ENCODE measurements around the gene KANSL1. TPM values are rescaled to one million over a fixed set of nuclear protein-coding genes. Genes with fewer than 3 reads are reported as not detected.
"Not testable (repeated sequence)": the region's sequence is repeated elsewhere in the genome, so short reads cannot be mapped to it uniquely, and the experiment has no call there.

KANSL1 gene
- total RNA-seq, 1 experiment from 2014 or later: 67.1 TPM

DNA sequence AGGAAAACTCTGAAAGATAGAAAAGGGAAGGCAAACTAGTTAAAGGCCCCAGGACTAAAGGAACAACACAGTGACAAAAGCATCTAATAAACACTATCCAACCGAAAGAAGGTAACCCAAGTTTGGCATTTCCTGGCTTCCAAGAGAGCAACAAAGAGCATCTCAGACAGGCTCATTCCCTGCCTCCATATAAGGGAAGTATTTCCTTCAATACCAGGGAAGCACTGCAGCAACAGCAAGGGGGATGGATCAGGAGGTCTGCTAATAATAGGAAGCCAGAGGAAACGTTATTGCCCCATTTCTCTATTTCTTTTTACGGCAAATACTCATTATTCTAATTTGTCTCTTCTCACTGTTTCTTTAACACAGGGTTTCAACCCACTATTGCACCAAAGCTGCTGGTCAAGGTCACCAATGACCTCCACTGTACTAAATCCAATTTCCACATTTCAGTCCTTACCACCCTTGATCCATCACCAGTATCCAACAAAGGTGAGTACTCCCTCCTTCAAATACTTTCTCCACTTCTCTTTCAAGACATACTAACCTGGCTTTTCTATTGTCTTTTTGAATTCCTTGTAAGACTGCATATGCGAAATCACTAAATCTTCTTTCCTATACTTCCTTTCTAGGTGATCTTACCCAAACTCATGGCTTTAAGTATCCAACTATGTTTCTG lies 86.1 kb downstream of the KANSL1 start:
- H3K4me1 Mint-ChIP-seq (ENCODE audit: insufficient read depth, unreplicated experiment): peaks cover 42% of the 10 kb centered on the region
- TF ChIP-seq, protein P1, sequence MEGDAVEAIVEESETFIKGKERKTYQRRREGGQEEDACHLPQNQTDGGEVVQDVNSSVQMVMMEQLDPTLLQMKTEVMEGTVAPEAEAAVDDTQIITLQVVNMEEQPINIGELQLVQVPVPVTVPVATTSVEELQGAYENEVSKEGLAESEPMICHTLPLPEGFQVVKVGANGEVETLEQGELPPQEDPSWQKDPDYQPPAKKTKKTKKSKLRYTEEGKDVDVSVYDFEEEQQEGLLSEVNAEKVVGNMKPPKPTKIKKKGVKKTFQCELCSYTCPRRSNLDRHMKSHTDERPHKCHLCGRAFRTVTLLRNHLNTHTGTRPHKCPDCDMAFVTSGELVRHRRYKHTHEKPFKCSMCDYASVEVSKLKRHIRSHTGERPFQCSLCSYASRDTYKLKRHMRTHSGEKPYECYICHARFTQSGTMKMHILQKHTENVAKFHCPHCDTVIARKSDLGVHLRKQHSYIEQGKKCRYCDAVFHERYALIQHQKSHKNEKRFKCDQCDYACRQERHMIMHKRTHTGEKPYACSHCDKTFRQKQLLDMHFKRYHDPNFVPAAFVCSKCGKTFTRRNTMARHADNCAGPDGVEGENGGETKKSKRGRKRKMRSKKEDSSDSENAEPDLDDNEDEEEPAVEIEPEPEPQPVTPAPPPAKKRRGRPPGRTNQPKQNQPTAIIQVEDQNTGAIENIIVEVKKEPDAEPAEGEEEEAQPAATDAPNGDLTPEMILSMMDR (IDR thresholded peaks at IDR 0.05; ENCODE audit: unreplicated experiment): no peak
- H3K27me3 Mint-ChIP-seq (ENCODE audit: insufficient read depth, unreplicated experiment): no peaks in the 10 kb centered on the region
- DNase-seq (ENCODE audit: unreplicated experiment): no peak
- H3K36me3 Mint-ChIP-seq (ENCODE audit: insufficient read depth, unreplicated experiment): peaks cover 7% of the 10 kb centered on the region
- peak overlapping the region; percentile 2 for H3K27ac Mint-ChIP-seq (ENCODE audit: low read depth, unreplicated experiment)
- CTCF ChIA-PET: interaction anchor here (0.8 kb wide), 1 partner anchor 16 kb away, joined by 4 read pairs; no protein-coding TSS in a partner anchor
- H3K9me3 Mint-ChIP-seq (ENCODE audit: unreplicated experiment): no peaks in the 10 kb centered on the region
- POLR2A ChIA-PET: no interaction called here
- intact Hi-C loops (cut with micrococcal nuclease): no loop called here
- no TSS peak for BruUV-seq (replicated peaks)
- no peak overlapping the region for H3K4me3 Mint-ChIP-seq (ENCODE audit: unreplicated experiment)

DNA sequence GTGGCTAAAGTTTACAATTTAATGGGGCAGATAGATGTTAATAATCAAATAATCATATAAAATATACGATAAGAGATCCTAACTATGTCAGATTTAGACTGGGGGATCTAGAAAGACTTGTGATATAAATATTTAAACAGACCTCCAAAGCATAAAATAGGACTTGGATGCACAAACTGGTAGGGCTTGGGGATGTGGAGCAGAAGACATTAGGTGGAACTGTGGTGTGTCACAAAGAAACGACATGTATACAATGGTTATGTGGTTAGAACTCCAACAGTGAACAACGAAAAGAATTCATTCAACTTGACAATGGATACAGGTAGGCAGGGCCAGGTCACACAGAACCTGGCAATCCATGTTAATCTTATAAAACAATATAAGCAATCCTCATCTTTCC lies 90.4 kb downstream of the KANSL1 start:
- ChIA-PET POLR2A (interaction anchor here (1.8 to 2.5 kb wide), 2 partner anchors 9 to 90 kb away, joined by 3 to 7 read pairs; partner anchors contain the start of gene KANSL1), CTCF (interaction anchor here (0.7 to 1.0 kb wide), 2 partner anchors 11 to 14 kb away, joined by 3 read pairs; no protein-coding TSS in a partner anchor)

DNA sequence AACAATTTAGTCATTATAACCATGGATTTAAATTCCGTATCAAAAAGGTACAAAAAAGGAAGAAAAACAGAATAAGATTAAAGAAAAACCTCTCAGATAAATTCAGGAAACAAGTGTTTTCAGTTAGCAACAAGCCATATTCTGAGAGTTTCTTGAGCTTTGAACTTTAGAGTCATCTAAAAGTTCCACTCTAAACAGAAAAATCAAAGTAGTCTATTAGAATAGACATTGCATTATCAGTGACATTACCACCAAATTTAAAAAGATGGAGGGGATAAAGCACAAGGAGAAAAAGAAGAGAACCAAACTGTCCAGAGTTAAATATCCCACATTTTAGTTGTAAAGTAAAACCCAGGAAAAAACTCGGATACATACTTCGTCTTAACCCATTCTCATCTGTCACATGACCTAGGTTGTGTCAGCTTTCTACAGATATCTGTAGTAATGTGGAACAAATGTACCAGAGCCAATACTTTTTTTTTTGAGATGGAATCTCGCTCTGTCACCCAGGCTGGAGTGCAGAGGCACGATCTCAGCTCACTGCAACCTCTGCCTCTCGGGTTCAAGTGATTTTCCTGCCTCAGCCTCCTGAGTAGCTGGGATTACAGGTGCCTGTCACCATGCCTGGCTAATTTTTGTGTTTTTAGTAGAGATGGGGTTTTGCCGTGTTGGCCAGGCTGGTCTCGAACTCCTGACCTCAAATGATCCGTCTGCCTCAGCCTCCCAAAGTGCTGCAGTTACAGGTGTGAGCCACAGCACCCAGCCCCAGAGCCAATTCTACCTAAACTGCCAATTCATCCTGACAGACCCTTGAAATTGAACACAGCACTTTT lies 91.2 kb downstream of the KANSL1 start:
- POLR2A ChIA-PET: interaction anchor here (0.8 to 5.3 kb wide), 4 partner anchors 8 to 39 kb away, joined by 3 to 34 read pairs (median 3); no protein-coding TSS in a partner anchor
- H3K4me3 Mint-ChIP-seq (ENCODE audit: unreplicated experiment): not testable (repeated sequence)

More for the DNA sequence above, 90.4 kb downstream of the KANSL1 start:
- BruUV-seq (replicated peaks); H3K4me3 Mint-ChIP-seq (ENCODE audit: unreplicated experiment); H3K36me3 Mint-ChIP-seq (ENCODE audit: insufficient read depth, unreplicated experiment); intact Hi-C loops (cut with micrococcal nuclease); H3K27me3 Mint-ChIP-seq (ENCODE audit: insufficient read depth, unreplicated experiment); H3K9me3 Mint-ChIP-seq (ENCODE audit: unreplicated experiment); DNase-seq (ENCODE audit: unreplicated experiment): not testable (repeated sequence)
- Mint-ChIP-seq H3K27ac (ENCODE audit: low read depth, unreplicated experiment) (peak overlapping the region; percentile 83), H3K4me1 (ENCODE audit: insufficient read depth, unreplicated experiment) (peaks cover 46% of the 10 kb centered on the region)

DNA sequence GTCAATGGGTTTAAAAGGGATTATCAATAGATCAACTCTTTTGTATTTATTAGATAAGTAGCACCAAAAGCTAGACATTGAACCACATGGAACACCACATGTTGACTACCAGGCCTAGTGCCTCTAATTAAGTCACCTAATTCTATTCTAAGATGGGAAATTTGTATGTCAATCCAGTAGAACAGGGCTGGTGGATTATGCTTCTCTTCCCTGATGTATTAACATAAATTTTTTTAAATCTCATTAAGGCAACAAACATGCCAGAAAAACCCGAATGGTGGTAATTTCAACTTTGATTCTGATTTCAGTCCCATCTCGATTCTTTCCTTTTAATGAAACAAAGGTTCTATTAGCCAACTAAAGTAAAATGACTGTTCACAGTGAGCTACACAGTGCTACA lies 92.6 kb downstream of the KANSL1 start:
- intact Hi-C loops (cut with micrococcal nuclease): no loop called here

More for the DNA sequence above, 91.2 kb downstream of the KANSL1 start:
- BruUV-seq (replicated peaks); H3K27me3 Mint-ChIP-seq (ENCODE audit: insufficient read depth, unreplicated experiment); DNase-seq (ENCODE audit: unreplicated experiment); H3K9me3 Mint-ChIP-seq (ENCODE audit: unreplicated experiment); intact Hi-C loops (cut with micrococcal nuclease); H3K36me3 Mint-ChIP-seq (ENCODE audit: insufficient read depth, unreplicated experiment): not testable (repeated sequence)
- H3K27ac Mint-ChIP-seq (ENCODE audit: low read depth, unreplicated experiment): peak overlapping the region; percentile 83
- CTCF ChIA-PET: interaction anchor here (0.6 to 0.9 kb wide), 3 partner anchors 10 to 85 kb away, joined by 3 to 4 read pairs (median 4); no protein-coding TSS in a partner anchor
- peaks cover 46% of the 10 kb centered on the region for H3K4me1 Mint-ChIP-seq (ENCODE audit: insufficient read depth, unreplicated experiment)

More for the DNA sequence above, 92.6 kb downstream of the KANSL1 start:
- Mint-ChIP-seq H3K27me3 (ENCODE audit: insufficient read depth, unreplicated experiment) (no peaks in the 10 kb centered on the region), H3K36me3 (ENCODE audit: insufficient read depth, unreplicated experiment) (peaks cover 9% of the 10 kb centered on the region), H3K4me3 (ENCODE audit: unreplicated experiment) (no peak overlapping the region), H3K4me1 (ENCODE audit: insufficient read depth, unreplicated experiment) (peaks cover 45% of the 10 kb centered on the region), H3K27ac (ENCODE audit: low read depth, unreplicated experiment) (peak overlapping the region; percentile 83), H3K9me3 (ENCODE audit: unreplicated experiment) (no peaks in the 10 kb centered on the region)
- DNase-seq (ENCODE audit: unreplicated experiment): no peak
- no TSS peak for BruUV-seq (replicated peaks)
- CTCF ChIA-PET: interaction anchor here (0.9 kb wide), 2 partner anchors 9 to 92 kb away, joined by 3 read pairs; partner anchors contain the start of gene KANSL1
- TF ChIP-seq, protein P1 (IDR thresholded peaks at IDR 0.05; ENCODE audit: unreplicated experiment): no peak
- POLR2A ChIA-PET: interaction anchor here (0.6 to 5.3 kb wide), 6 partner anchors 11 to 63 kb away, joined by 3 to 34 read pairs (median 4); no protein-coding TSS in a partner anchor
